Karpas-422 (cell line): Measurements from ENCODE around the gene GAL3ST3. TPM values are rescaled to one million over a fixed set of nuclear protein-coding genes. Genes with fewer than 3 reads are reported as not detected.
"Not testable (repeated sequence)": the region's sequence is repeated elsewhere in the genome, so short reads cannot be mapped to it uniquely, and the experiment has no call there.

Experiments used
- DNase-seq: peaks from one replicate; pipeline ENCODE4 v3.0.0-alpha.2; 2015
- H2AFZ ChIP-seq: fragments of 200-600 bp; sonication (generic); 2 replicates; pipeline ENCODE4 v1.6.1; 2014; ENCODE audit warnings: antibody characterized with exemption, low read length, mixed read lengths
- H3K27ac ChIP-seq: fragments of 200-600 bp; sonication (generic); 2 replicates; pipeline ENCODE4 v1.5.1; 2014; ENCODE audit warnings: mild to moderate bottlenecking, low read length, moderate library complexity
- H3K27me3 ChIP-seq: fragments of 200-600 bp; sonication (generic); 2 replicates; pipeline ENCODE4 v1.6.1; 2014; ENCODE audit warnings: low read length, mixed read lengths
- H3K36me3 ChIP-seq: fragments of 200-600 bp; sonication (generic); 2 replicates; pipeline ENCODE4 v1.6.1; 2014; ENCODE audit warnings: low read length, mixed read lengths; ENCODE audit not compliant: insufficient read depth
- H3K4me1 ChIP-seq: fragments of 200-600 bp; sonication (generic); 2 replicates; pipeline ENCODE4 v1.6.1; 2014; ENCODE audit warnings: mild to moderate bottlenecking, low read length, mixed read lengths
- H3K4me2 ChIP-seq: fragments of 200-600 bp; sonication (generic); 2 replicates; pipeline ENCODE4 v1.6.1; 2014; ENCODE audit warnings: low read length, low read depth, mild to moderate bottlenecking; ENCODE audit not compliant: poor library complexity, severe bottlenecking
- H3K4me3 ChIP-seq: fragments of 200-600 bp; sonication (generic); 2 replicates; pipeline ENCODE4 v1.5.1; 2014; ENCODE audit warnings: mild to moderate bottlenecking, antibody characterized with exemption, low read length, mixed read lengths
- H3K79me2 ChIP-seq: fragments of 200-600 bp; sonication (generic); 2 replicates; pipeline ENCODE4 v1.6.1; 2014; ENCODE audit warnings: mild to moderate bottlenecking, low read length, mixed read lengths
- H3K9ac ChIP-seq: fragments of 200-600 bp; sonication (generic); 2 replicates; pipeline ENCODE4 v1.6.0; 2014; ENCODE audit warnings: low read length
- H3K9me2 ChIP-seq: fragments of 200-600 bp; sonication (generic), shearing (Covaris generic); replicated peaks from 2 replicates; pipeline ENCODE4 v1.6.0; 2014; ENCODE audit warnings: mild to moderate bottlenecking, low read length, moderate library complexity; ENCODE audit not compliant: insufficient read depth
- H3K9me3 ChIP-seq: fragments of 300-700, 200-600 bp; sonication (generic); 2 replicates; pipeline ENCODE4 v1.6.1; 2014; ENCODE audit warnings: low read length, mixed read lengths
- H4K20me1 ChIP-seq: fragments of 200-600 bp; sonication (generic); 2 replicates; pipeline ENCODE4 v1.6.1; 2014; ENCODE audit warnings: mild to moderate bottlenecking, antibody characterized with exemption, low read length, low read depth; ENCODE audit not compliant: insufficient read depth
- total RNA-seq: library from RNA; depleted of rRNA; stranded (reverse); fragments of >200 nt; shearing (Covaris generic); gene quantifications from 2 replicates; pipeline ENCODE4 v1.2.3, GENCODE V29; 2014; ENCODE audit warnings: low replicate concordance

The GAL3ST3 gene
- total RNA-seq, 1 experiment from 2014 or later = not detected

DNA sequence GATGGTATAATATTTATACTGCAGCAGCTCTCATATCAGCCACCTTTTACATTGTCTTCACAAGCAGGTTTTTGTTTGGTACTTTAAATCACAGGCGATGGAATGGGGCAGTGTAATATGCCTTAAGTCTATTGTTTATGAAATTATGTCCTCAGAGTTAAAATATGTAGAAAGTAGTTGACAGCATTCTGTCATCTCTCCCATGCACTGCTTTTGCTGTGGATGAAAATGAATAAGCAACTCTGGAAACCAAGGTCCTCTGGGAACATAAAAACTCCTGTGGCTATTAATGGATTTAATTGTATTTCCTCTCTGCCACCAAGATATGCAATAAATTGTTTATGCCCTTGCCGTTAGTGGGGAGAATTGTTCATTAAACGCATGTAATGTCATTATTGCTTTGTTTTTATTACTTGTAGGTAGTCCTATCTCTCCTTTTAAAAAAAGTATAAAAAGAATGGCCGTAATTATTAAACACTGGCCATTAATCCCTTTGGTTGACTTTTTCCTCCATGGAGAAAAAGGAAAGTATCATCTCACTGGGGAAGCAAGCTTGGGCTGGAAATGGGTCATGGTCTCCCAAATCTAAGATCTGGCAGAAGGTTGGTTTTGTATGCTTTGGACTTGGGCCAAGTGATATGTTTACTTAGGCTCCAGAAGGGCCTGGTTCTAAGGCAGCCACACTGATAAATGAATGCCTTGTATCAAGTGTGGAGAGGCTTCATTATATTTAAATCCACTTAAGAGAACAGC is 34.2 kb upstream of the GAL3ST3 start:
- H3K27me3 ChIP-seq = no peaks in the 10 kb centered on the region
- H3K9me2 ChIP-seq = no peaks in the 10 kb centered on the region
- peaks cover 100% of the 10 kb centered on the region for H3K79me2 ChIP-seq
- peak overlapping the region; percentile 69 for H3K4me2 ChIP-seq
- peaks cover 11% of the 10 kb centered on the region; the same call in 1 of the 2 replicates for H4K20me1 ChIP-seq
- DNase-seq = no peak
- H3K4me1 ChIP-seq = peaks cover 93% of the 10 kb centered on the region
- no peak overlapping the region for H3K4me3 ChIP-seq
- H3K9ac ChIP-seq = peak overlapping the region; percentile 5; the same call in 1 of the 2 replicates
- H2AFZ ChIP-seq = no peak overlapping the region
- H3K36me3 ChIP-seq = peaks cover 8% of the 10 kb centered on the region; the same call in 1 of the 2 replicates
- H3K9me3 ChIP-seq = no peaks in the 10 kb centered on the region
- H3K27ac ChIP-seq = peak overlapping the region; percentile 74

- Histone ChIP-seq H3K27ac (peak overlapping the region; percentile 81), H3K9ac (peak overlapping the region; percentile 50), H2AFZ (no peak overlapping the region), H3K79me2 (peaks cover 100% of the 10 kb centered on the region), H3K4me1 (peaks cover 93% of the 10 kb centered on the region), H3K36me3 (peaks cover 11% of the 10 kb centered on the region; the same call in 1 of the 2 replicates), H3K27me3 (no peaks in the 10 kb centered on the region), H3K4me3 (peak overlapping the region; percentile 39), H4K20me1 (peaks cover 11% of the 10 kb centered on the region; the same call in 1 of the 2 replicates), H3K9me3 (no peaks in the 10 kb centered on the region), H3K4me2 (peak overlapping the region; percentile 69), H3K9me2 (no peaks in the 10 kb centered on the region)
- DNase-seq = peak; percentile 91
Measured at GRCh38 chr11:66081505-66081904, 32.5 kb upstream of the GAL3ST3 start.

- peaks cover 100% of the 10 kb centered on the region for H3K79me2 ChIP-seq
- H3K27ac ChIP-seq = peak overlapping the region; percentile 81
- no peaks in the 10 kb centered on the region for H3K27me3 ChIP-seq
- H3K4me3 ChIP-seq = peak overlapping the region; percentile 39; the same call in 1 of the 2 replicates
- no peak overlapping the region for H2AFZ ChIP-seq
- H3K4me2 ChIP-seq = peak overlapping the region; percentile 69
- H3K9me2 ChIP-seq = no peaks in the 10 kb centered on the region
- peak; percentile 62 for DNase-seq
- H4K20me1 ChIP-seq = peaks cover 11% of the 10 kb centered on the region; the same call in 1 of the 2 replicates
- H3K36me3 ChIP-seq = peaks cover 11% of the 10 kb centered on the region; the same call in 1 of the 2 replicates
- H3K4me1 ChIP-seq = peaks cover 83% of the 10 kb centered on the region
- H3K9ac ChIP-seq = peak overlapping the region; percentile 47
- no peaks in the 10 kb centered on the region for H3K9me3 ChIP-seq
Measured at GRCh38 chr11:66080055-66080817, 31.3 kb upstream of the GAL3ST3 start.

DNA sequence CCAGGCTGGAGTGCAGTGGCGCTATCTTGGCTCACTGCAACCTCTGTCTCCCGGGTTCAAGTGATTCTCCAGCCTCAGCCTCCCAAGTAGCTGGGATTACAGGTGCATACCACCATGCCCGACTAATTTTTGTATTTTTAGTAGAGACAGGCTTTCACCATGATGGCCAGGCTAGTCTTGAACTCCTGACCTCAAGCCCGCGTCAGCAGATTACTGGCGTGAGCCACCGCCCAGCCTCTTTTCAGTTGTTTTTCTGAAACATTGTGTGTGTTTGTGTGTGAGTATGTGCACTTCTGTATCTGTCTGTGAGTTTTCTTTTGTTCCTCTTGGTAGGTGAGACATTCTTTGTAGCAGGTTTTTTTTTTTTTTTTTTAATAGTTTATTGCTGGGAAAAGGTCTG is 30.0 kb upstream of the GAL3ST3 start:
- H3K79me2 ChIP-seq = peaks cover 98% of the 10 kb centered on the region

DNA sequence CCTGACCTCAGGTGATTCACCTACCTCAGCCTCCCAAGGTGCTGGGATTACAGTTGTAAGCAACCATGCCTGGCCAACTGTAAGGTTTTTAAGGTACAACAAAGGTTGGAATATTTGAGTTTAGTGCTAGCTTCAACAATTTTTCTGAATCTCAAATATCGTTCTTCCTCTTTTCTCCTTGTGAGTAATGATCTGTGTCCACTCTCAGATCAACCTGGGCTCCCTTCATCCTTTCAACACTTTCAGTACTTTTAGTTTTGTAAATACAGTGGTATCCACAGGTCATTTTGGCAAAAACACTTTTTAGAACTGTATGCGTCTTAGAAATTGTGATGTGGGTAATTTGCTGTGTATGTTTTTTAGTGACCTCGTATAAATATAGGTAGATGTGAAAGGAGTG is 29.0 kb upstream of the GAL3ST3 start:
- Histone ChIP-seq H3K4me1 (peaks cover 71% of the 10 kb centered on the region), H2AFZ (no peak overlapping the region), H3K9me3 (no peaks in the 10 kb centered on the region), H3K27me3 (no peaks in the 10 kb centered on the region), H3K4me2 (no peak overlapping the region), H3K4me3 (no peak overlapping the region), H3K36me3 (peaks cover 26% of the 10 kb centered on the region), H3K9ac (no peak overlapping the region), H3K79me2 (peaks cover 98% of the 10 kb centered on the region), H3K9me2 (no peaks in the 10 kb centered on the region), H4K20me1 (peaks cover 11% of the 10 kb centered on the region; the same call in 1 of the 2 replicates), H3K27ac (peak overlapping the region; percentile 28; the same call in 1 of the 2 replicates)
- DNase-seq = no peak

More for the DNA sequence above, 30.0 kb upstream of the GAL3ST3 start:
- not testable (repeated sequence) for H3K4me2 ChIP-seq, H3K4me3 ChIP-seq, H3K9me2 ChIP-seq, H3K27me3 ChIP-seq, H3K9ac ChIP-seq, H3K9me3 ChIP-seq, DNase-seq, H3K27ac ChIP-seq, H2AFZ ChIP-seq
- Histone ChIP-seq H3K4me1 (peaks cover 75% of the 10 kb centered on the region), H3K36me3 (peaks cover 18% of the 10 kb centered on the region), H4K20me1 (peaks cover 11% of the 10 kb centered on the region; the same call in 1 of the 2 replicates)

DNA sequence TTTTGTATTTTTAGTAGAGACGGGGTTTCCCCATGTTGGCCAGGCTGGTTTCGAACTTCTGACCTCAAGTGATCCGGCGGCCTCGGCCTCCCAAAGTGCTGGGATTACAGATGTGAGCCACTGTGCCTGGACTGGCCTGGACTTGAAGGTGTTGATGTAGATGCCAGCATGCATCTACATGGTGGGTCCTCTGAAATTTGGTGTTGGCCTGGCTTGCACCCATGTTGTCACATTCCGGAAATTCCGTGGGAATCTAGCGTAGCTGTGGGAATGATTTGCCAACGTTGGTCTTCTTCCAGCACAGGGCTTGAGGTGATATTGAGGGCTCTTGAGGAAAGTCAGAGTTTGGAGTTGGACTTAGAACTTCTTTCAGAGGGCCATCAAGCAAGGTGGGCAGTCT is 27.6 kb upstream of the GAL3ST3 start:
- H3K27me3 ChIP-seq = no peaks in the 10 kb centered on the region
- H3K4me3 ChIP-seq = no peak overlapping the region
- peaks cover 8% of the 10 kb centered on the region; the same call in 1 of the 2 replicates for H4K20me1 ChIP-seq
- peaks cover 98% of the 10 kb centered on the region for H3K79me2 ChIP-seq
- peaks cover 25% of the 10 kb centered on the region for H3K36me3 ChIP-seq
- no peak overlapping the region for H2AFZ ChIP-seq
- H3K4me1 ChIP-seq = peaks cover 71% of the 10 kb centered on the region
- no peaks in the 10 kb centered on the region for H3K9me2 ChIP-seq
- DNase-seq = no peak
- H3K4me2 ChIP-seq = no peak overlapping the region
- H3K27ac ChIP-seq = no peak overlapping the region
- H3K9ac ChIP-seq = no peak overlapping the region
- no peaks in the 10 kb centered on the region for H3K9me3 ChIP-seq

DNA sequence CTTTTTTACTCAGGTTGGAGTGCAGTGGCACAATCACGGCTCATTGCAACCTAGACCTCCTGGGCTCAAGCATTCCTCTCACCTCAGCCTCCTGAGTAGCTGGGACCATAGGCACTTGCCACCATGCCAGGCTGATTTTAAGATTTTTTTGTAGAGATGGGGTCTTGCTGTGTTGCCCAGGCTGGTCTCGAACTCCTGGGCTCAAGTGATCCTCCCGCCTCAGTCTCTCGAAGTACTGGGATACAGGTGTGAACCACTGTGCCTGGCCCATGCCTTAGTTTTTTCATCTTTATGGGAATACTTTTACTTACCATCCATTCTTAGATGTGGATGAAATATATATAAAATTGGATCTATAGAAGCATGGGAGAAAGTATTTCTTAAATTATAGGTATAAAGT is 26.3 kb upstream of the GAL3ST3 start:
- no peaks in the 10 kb centered on the region for H3K27me3 ChIP-seq
- H3K9me2 ChIP-seq = no peaks in the 10 kb centered on the region
- no peaks in the 10 kb centered on the region for H3K9me3 ChIP-seq
- DNase-seq = no peak
- no peak overlapping the region for H3K27ac ChIP-seq
- H4K20me1 ChIP-seq = peaks cover 8% of the 10 kb centered on the region; the same call in 1 of the 2 replicates
- no peak overlapping the region for H2AFZ ChIP-seq
- H3K4me2 ChIP-seq = no peak overlapping the region
- peaks cover 65% of the 10 kb centered on the region for H3K4me1 ChIP-seq
- no peak overlapping the region for H3K9ac ChIP-seq
- peaks cover 25% of the 10 kb centered on the region for H3K36me3 ChIP-seq
- H3K4me3 ChIP-seq = no peak overlapping the region
- peaks cover 98% of the 10 kb centered on the region for H3K79me2 ChIP-seq

DNA sequence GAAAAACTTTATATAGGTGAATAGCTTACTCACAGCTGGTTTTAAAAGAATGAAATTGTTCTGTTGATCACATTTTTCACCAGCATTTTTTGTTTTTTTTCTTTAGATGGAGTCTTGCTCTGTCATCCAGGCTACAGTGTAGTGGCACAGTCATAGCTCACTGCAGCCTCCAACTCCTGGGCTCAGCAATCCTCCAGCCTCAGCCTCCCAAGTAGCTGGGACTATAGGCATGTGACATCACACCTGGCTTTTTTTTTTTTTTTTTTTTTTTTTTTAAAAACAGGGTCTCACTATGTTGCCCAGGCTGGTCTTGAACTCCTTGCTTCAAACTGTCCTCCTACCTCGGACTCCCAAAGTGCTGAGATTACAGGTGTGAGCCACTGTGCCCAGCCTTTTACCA is 24.7 kb upstream of the GAL3ST3 start:
- H3K27ac ChIP-seq = no peak overlapping the region
- peaks cover 87% of the 10 kb centered on the region for H3K79me2 ChIP-seq
- H3K9ac ChIP-seq = no peak overlapping the region
- H3K4me2 ChIP-seq = no peak overlapping the region
- no peaks in the 10 kb centered on the region for H3K27me3 ChIP-seq
- H2AFZ ChIP-seq = no peak overlapping the region
- DNase-seq = no peak
- peaks cover 62% of the 10 kb centered on the region for H3K4me1 ChIP-seq
- H3K36me3 ChIP-seq = peaks cover 28% of the 10 kb centered on the region
- no peaks in the 10 kb centered on the region for H3K9me2 ChIP-seq
- H3K4me3 ChIP-seq = no peak overlapping the region
- no peaks in the 10 kb centered on the region for H4K20me1 ChIP-seq
- H3K9me3 ChIP-seq = no peaks in the 10 kb centered on the region
